Lung (tissue), 12 donors: ENCODE data around the gene EPC1. TPM values are rescaled to one million over a fixed set of nuclear protein-coding genes. Genes with fewer than 3 reads are reported as not detected.

Experiments used
- ATAC-seq: fragments of 200-7000 bp; cut with Tn5 transposase; one replicate; pipeline ENCODE4 v1.9.1; 2020; ENCODE audit warnings: moderate number of reproducible peaks; ENCODE audit not compliant: insufficient read depth, low FRiP score
- DNase-seq, 3 donors: peaks; one replicate each; pipeline ENCODE4 v3.0.0-alpha.2; 2013 to 2017
- H3K27ac ChIP-seq, 2 donors: one replicate each; pipeline ENCODE4 v1.5.1; 2013; ENCODE audit warnings: mild to moderate bottlenecking in 2 of 2, moderate library complexity in 2 of 2, control low read depth in 1 of 2, inconsistent platforms in 1 of 2, low read depth in 1 of 2, low read length in 1 of 2
- H3K27me3 ChIP-seq, 3 donors: one replicate each; pipeline ENCODE4 v1.5.1; 2013; ENCODE audit warnings: low read length in 2 of 3; ENCODE audit not compliant: control insufficient read depth in 3 of 3, insufficient read depth in 3 of 3
- H3K36me3 ChIP-seq, 4 donors: one replicate each; pipeline ENCODE4 v1.5.1; 2013; ENCODE audit warnings: low read length in 4 of 4, mild to moderate bottlenecking in 1 of 4, moderate library complexity in 1 of 4; ENCODE audit not compliant: control insufficient read depth in 4 of 4, insufficient read depth in 4 of 4
- H3K4me1 ChIP-seq, 5 donors: one replicate each; pipeline ENCODE4 v1.5.1; 2013; ENCODE audit warnings: low read length in 5 of 5, mild to moderate bottlenecking in 2 of 5, moderate library complexity in 1 of 5; ENCODE audit not compliant: control insufficient read depth in 5 of 5, insufficient read depth in 5 of 5
- H3K4me3 ChIP-seq: one replicate; pipeline ENCODE4 v1.5.1; 2013; ENCODE audit warnings: mild to moderate bottlenecking, control low read depth, moderate library complexity
- H3K9ac ChIP-seq, 2 donors: one replicate each; pipeline ENCODE4 v1.5.1; 2013; ENCODE audit warnings: low read length in 2 of 2, control low read depth in 1 of 2; ENCODE audit not compliant: insufficient read depth in 1 of 2
- H3K9me3 ChIP-seq, 4 donors: one replicate each; pipeline ENCODE4 v1.5.1; 2013; ENCODE audit warnings: low read length in 3 of 4, mild to moderate bottlenecking in 1 of 4, moderate library complexity in 1 of 4; ENCODE audit not compliant: control insufficient read depth in 4 of 4, insufficient read depth in 3 of 4
- CTCF ChIP-seq: IDR thresholded peaks from 2 replicates; pipeline ENCODE4 v1.5.1; 2012; ENCODE audit warnings: mild to moderate bottlenecking; ENCODE audit errors: control extremely low read depth, extremely low read depth
- WGBS, 2 donors: extraction: QIAGEN DNeasy Blood & Tissue Kit; methylation state at CpG; one replicate each; pipeline ENCODE4 v1.1.7; 2013; 5-methylcytosine and 5-hydroxymethylcytosine counted together
- polyA plus RNA-seq, 2 donors: library from polyadenylated mRNA; stranded (reverse); fragments of 200-250 nt; gene quantifications; one replicate each; pipeline ENCODE4 v1.2.1, GENCODE V29; 2013
- total RNA-seq, 2 donors: library from RNA; depleted of rRNA in 1 of 2; stranded (reverse); fragments of >200 nt in 1 of 2; gene quantifications; one replicate each; pipeline ENCODE4 v1.2.1, GENCODE V29; 2014 to 2021
- donor health status: control.
- donor health status: control.
- donor health status: Bipolar disorder and iron deficiency.
- donor health status: healthy.
- donor health status: DM: yes; HTN: yes; CAD: no.

The EPC1 gene
- total and polyA plus RNA-seq, 4 donors: 13.2 to 109 (median 26.0) TPM

- H3K27me3 ChIP-seq: no peaks in the 10 kb centered on the region
- H3K4me3 ChIP-seq: no peak overlapping the region
- H3K9ac ChIP-seq: no peak overlapping the region
- no peaks in the 10 kb centered on the region for H3K36me3 ChIP-seq
- H3K9me3 ChIP-seq: no peaks in the 10 kb centered on the region
- WGBS, 2 donors: 71 to 77% methylated on average over 6 of the region's 6 CpGs
- peaks cover 0 to 21% (median 0%) of the 10 kb centered on the region in 5 donors for H3K4me1 ChIP-seq
- peak in 2 of 3 donors; percentile 56 to 69 for DNase-seq
- no peak for TF ChIP-seq CTCF
- no peak overlapping the region for H3K27ac ChIP-seq
- ATAC-seq: no peak
Observed at GRCh38 chr10:32388258-32389027, 41.5 kb upstream of the EPC1 start.

- peaks cover 0 to 21% (median 0%) of the 10 kb centered on the region in 5 donors for H3K4me1 ChIP-seq
- H3K9ac ChIP-seq: no peak overlapping the region
- no peak overlapping the region for H3K4me3 ChIP-seq
- ATAC-seq: no peak
- H3K27ac ChIP-seq: no peak overlapping the region
- no peaks in the 10 kb centered on the region for H3K9me3 ChIP-seq
- 59 to 66% methylated on average over 7 of the region's 7 CpGs for WGBS, 2 donors
- peak in 2 of 3 donors; percentile 70 to 75 for DNase-seq
- TF ChIP-seq CTCF: no peak
- H3K36me3 ChIP-seq: no peaks in the 10 kb centered on the region
- no peaks in the 10 kb centered on the region for H3K27me3 ChIP-seq
Observed at GRCh38 chr10:32386623-32387260, 39.8 kb upstream of the EPC1 start.

GRCh38 chr10:32384171-32384570 lies 37.2 kb upstream of the EPC1 start:
- Histone ChIP-seq H3K9ac (no peak overlapping the region), H3K9me3 (no peaks in the 10 kb centered on the region), H3K27me3 (no peaks in the 10 kb centered on the region), H3K4me1 (peaks cover 0 to 27% (median 4%) of the 10 kb centered on the region in 5 donors), H3K27ac (no peak overlapping the region), H3K4me3 (no peak overlapping the region), H3K36me3 (no peaks in the 10 kb centered on the region)
- 89 to 96% methylated on average over 4 of the region's 4 CpGs for WGBS, 2 donors
- DNase-seq (no peak), ATAC-seq (no peak)
- no peak for TF ChIP-seq CTCF
